Body of pancreas (tissue), 4 donors: ENCODE data around the gene TMEM94. TPM values are rescaled to one million over a fixed set of nuclear protein-coding genes. Genes with fewer than 3 reads are reported as not detected.

ENCODE experiments used
- ATAC-seq: fragments of 150-250 bp; one replicate; pipeline ENCODE4 v1.9.1; 2016
- DNase-seq, 4 donors: peaks; one replicate each; pipeline ENCODE4 v3.0.0-alpha.2; 2019
- H3K27ac ChIP-seq, 4 donors: fragments of 200-600 bp; sonication (generic); 1 replicate in 3 of 4; 2 replicates in 1 of 4; pipeline versions ENCODE4 v1.5.1 to v1.6.1; 2016 to 2019; ENCODE audit warnings: mild to moderate bottlenecking in 1 of 4, mixed read lengths in 1 of 4, moderate library complexity in 1 of 4
- H3K27me3 ChIP-seq, 2 donors: fragments of 200-600 bp; sonication (generic); one replicate each; pipeline ENCODE4 v1.6.0; 2016; ENCODE audit warnings: mild to moderate bottlenecking in 1 of 2
- H3K36me3 ChIP-seq, 2 donors: fragments of 200-600 bp; sonication (generic); replicated peaks in 1 of 2; 2 replicates each; pipeline ENCODE4 v1.5.1; 2016; ENCODE audit warnings: low read depth in 2 of 2; ENCODE audit not compliant: insufficient read depth in 1 of 2
- H3K4me1 ChIP-seq: fragments of 200-600 bp; sonication (generic); one replicate; pipeline ENCODE4 v1.6.0; 2016
- H3K4me3 ChIP-seq, 2 donors: fragments of 200-600 bp; sonication (generic); 1 replicate in 1 of 2; 2 replicates in 1 of 2; pipeline ENCODE4 v1.5.1; 2016 to 2019
- H3K9me3 ChIP-seq, 3 donors: fragments of 200-600 bp; sonication (generic); 1 replicate in 2 of 3; 2 replicates in 1 of 3; pipeline ENCODE4 v1.5.1; 2016
- CTCF ChIP-seq, 7 experiments: fragments of 450-650 bp in 4 of 7; fragments of 200-600 bp in 3 of 7; sonication (generic) in 3 of 7; IDR thresholded peaks; one replicate each; pipeline ENCODE4 v1.5.1; 2016 to 2019; ENCODE audit warnings: antibody characterized with exemption in 7 of 7
- POLR2A ChIP-seq, 3 donors: fragments of 450-650 bp; IDR thresholded peaks; one replicate each; pipeline ENCODE4 v1.6.1; 2016; ENCODE audit warnings: antibody characterized with exemption in 3 of 3, mild to moderate bottlenecking in 2 of 3
- WGBS, 2 donors: methylation state at CpG; one replicate each; pipeline ENCODE4 v1.1.5; 2017; 5-methylcytosine and 5-hydroxymethylcytosine counted together
- intact Hi-C: fragments of 100-400 bp; cut with DNase I; formaldehyde crosslinking; loops from one replicate; pipeline ENCODE4 v1.15.1; 2023
- total RNA-seq, 2 donors: library from RNA; depleted of rRNA; stranded (reverse); fragments of >200 nt; gene quantifications; one replicate each; pipeline ENCODE4 v1.1.0, GENCODE V29; 2016

The TMEM94 gene
- total RNA-seq, 2 donors from 2014 or later: 27.2 to 145 TPM

GRCh38 chr17:75490953-75491649 lies 34.7 kb downstream of the TMEM94 start:
- intact Hi-C loops: no loop called here
- no peak overlapping the region for H3K4me3 ChIP-seq
- H3K36me3 ChIP-seq: peaks cover 0 to 13% of the 10 kb centered on the region in 2 donors
- DNase-seq (no peak), ATAC-seq (no peak)
- no peaks in the 10 kb centered on the region for H3K27me3 ChIP-seq
- H3K4me1 ChIP-seq: peaks cover 12% of the 10 kb centered on the region
- H3K9me3 ChIP-seq: no peaks in the 10 kb centered on the region
- no peak for TF ChIP-seq POLR2A (IDR thresholded peaks at IDR 0.05)
- TF ChIP-seq CTCF (IDR thresholded peaks at IDR 0.05): no peak
- H3K27ac ChIP-seq: peak overlapping the region; percentile 44 to 72 (median 56)
- WGBS, 2 donors: 80 to 82% methylated on average over 3 to 19 of the region's 19 CpGs

GRCh38 chr17:75491680-75492079 lies 35.2 kb downstream of the TMEM94 start:
- no peak overlapping the region for H3K27ac ChIP-seq
- DNase-seq: no peak
- intact Hi-C loops: no loop called here

GRCh38 chr17:75492555-75493168 lies 36.2 kb downstream of the TMEM94 start:
- ATAC-seq (no peak), DNase-seq (no peak)
- intact Hi-C loops: no loop called here
- Histone ChIP-seq H3K36me3 (peaks cover 0 to 13% of the 10 kb centered on the region in 2 donors), H3K9me3 (no peaks in the 10 kb centered on the region), H3K4me1 (peaks cover 12% of the 10 kb centered on the region), H3K4me3 (no peak overlapping the region), H3K27ac (no peak overlapping the region), H3K27me3 (no peaks in the 10 kb centered on the region)
- TF ChIP-seq POLR2A (IDR thresholded peaks at IDR 0.05) (no peak), CTCF (IDR thresholded peaks at IDR 0.05) (no peak)
- 89 to 92% methylated on average over 22 to 23 of the region's 23 CpGs for WGBS, 2 donors

More at GRCh38 chr17:75491680-75492079, 35.2 kb downstream of the TMEM94 start:
- 75 to 96% methylated on average over 3 to 15 of the region's 15 CpGs for WGBS, 2 donors
- no peaks in the 10 kb centered on the region for H3K27me3 ChIP-seq
- H3K4me1 ChIP-seq: peaks cover 12% of the 10 kb centered on the region
- TF ChIP-seq CTCF (IDR thresholded peaks at IDR 0.05) (no peak), POLR2A (IDR thresholded peaks at IDR 0.05) (no peak)
- peaks cover 0 to 13% of the 10 kb centered on the region in 2 donors for H3K36me3 ChIP-seq
- H3K4me3 ChIP-seq: no peak overlapping the region
- no peaks in the 10 kb centered on the region for H3K9me3 ChIP-seq
- ATAC-seq: no peak

GRCh38 chr17:75493476-75494129 lies 37.2 kb downstream of the TMEM94 start:
- Histone ChIP-seq H3K4me1 (peaks cover 12% of the 10 kb centered on the region), H3K4me3 (no peak overlapping the region), H3K27ac (no peak overlapping the region), H3K36me3 (peaks cover 0 to 13% of the 10 kb centered on the region in 2 donors), H3K9me3 (no peaks in the 10 kb centered on the region), H3K27me3 (no peaks in the 10 kb centered on the region)
- ATAC-seq: no peak
- DNase-seq: no peak
- 92 to 100% methylated on average over 1 to 23 of the region's 23 CpGs for WGBS, 2 donors
- TF ChIP-seq POLR2A (IDR thresholded peaks at IDR 0.05): no peak
- TF ChIP-seq CTCF (IDR thresholded peaks at IDR 0.05): no peak
- intact Hi-C loops: no loop called here
